HG03025 (cell line): Measurements from ENCODE around the gene CDC14B.

ENCODE experiments used
- ATAC-seq: cut with Tn5 transposase; IDR thresholded peaks from one replicate; pipeline ENCODE4 v1.9.1; 2021; ENCODE audit warnings: mild to moderate bottlenecking, moderate library complexity; ENCODE audit not compliant: unreplicated experiment, low FRiP score

The CDC14B gene

GRCh38 chr9:96457266-96457665, 162.4 kb downstream of the CDC14B start:
- ATAC-seq: no peak

- ATAC-seq: no peak
Measured at GRCh38 chr9:96453625-96454024, 166.0 kb downstream of the CDC14B start.

GRCh38 chr9:96450613-96451528, 168.8 kb downstream of the CDC14B start:
- peak; percentile 15 for ATAC-seq
